GM23338 (cell line): ENCODE data around the gene SORBS2. TPM values are rescaled to one million over a fixed set of nuclear protein-coding genes. Genes with fewer than 3 reads are reported as not detected.

Experiments
- ATAC-seq: fragments of 200-7000 bp; cut with Tn5 transposase; 3 replicates; pipeline ENCODE4 v1.9.1; 2020
- DNase-seq: peaks from one replicate; pipeline ENCODE4 v3.0.0-alpha.2; 2015; ENCODE audit warnings: low spot score
- H2AFZ ChIP-seq: fragments of 200-600 bp; sonication (generic); 2 replicates; pipeline ENCODE4 v1.8.0; 2016; ENCODE audit warnings: antibody characterized with exemption, mild to moderate bottlenecking, moderate library complexity
- H3F3A ChIP-seq: fragments of 200-600 bp; sonication (generic); replicated peaks from 2 replicates; pipeline ENCODE4 v1.8.0; 2017; ENCODE audit warnings: antibody characterized with exemption, mixed run types, low read depth
- H3K27ac ChIP-seq: fragments of 200-600 bp; sonication (generic); 2 replicates; pipeline ENCODE4 v1.6.1; 2016; ENCODE audit warnings: low read depth
- H3K27me3 ChIP-seq: fragments of 200-600 bp; sonication (generic); 2 replicates; pipeline ENCODE4 v1.8.0; 2016; ENCODE audit warnings: mild to moderate bottlenecking, mixed run types, moderate library complexity; ENCODE audit not compliant: insufficient read depth
- H3K36me3 ChIP-seq: fragments of 200-600 bp; sonication (generic); 2 replicates; pipeline ENCODE4 v1.8.0; 2016; ENCODE audit warnings: mild to moderate bottlenecking; ENCODE audit not compliant: insufficient read depth
- H3K4me1 ChIP-seq: fragments of 200-600 bp; sonication (generic); 2 replicates; pipeline ENCODE4 v1.8.0; 2016; ENCODE audit warnings: mild to moderate bottlenecking, moderate library complexity; ENCODE audit not compliant: insufficient read depth
- H3K4me2 ChIP-seq: fragments of 200-600 bp; sonication (generic); 2 replicates; pipeline ENCODE4 v1.7.1; 2017; ENCODE audit warnings: mixed run types
- H3K4me3 ChIP-seq: fragments of 200-600 bp; sonication (generic); 2 replicates; pipeline ENCODE4 v1.6.1; 2016; ENCODE audit warnings: mixed run types
- H3K79me2 ChIP-seq: fragments of 200-600 bp; sonication (generic); replicated peaks from 2 replicates; pipeline ENCODE4 v1.8.0; 2017; ENCODE audit warnings: mild to moderate bottlenecking; ENCODE audit not compliant: insufficient read depth
- H3K9me2 ChIP-seq: fragments of 200-600 bp; sonication (generic); 2 replicates; pipeline ENCODE4 v1.8.0; 2017; ENCODE audit not compliant: insufficient read depth
- H4K20me1 ChIP-seq: fragments of 200-600 bp; sonication (generic); replicated peaks from 2 replicates; pipeline ENCODE4 v1.8.0; 2017; ENCODE audit warnings: mild to moderate bottlenecking; ENCODE audit not compliant: insufficient read depth
- H3K27ac Mint-ChIP-seq: 2 replicates; pipeline ENCODE4 v1.8.0; 2020; ENCODE audit warnings: inconsistent platforms, mild to moderate bottlenecking, moderate library complexity, mixed read lengths
- H3K27me3 Mint-ChIP-seq: 3 replicates; pipeline ENCODE4 v1.8.0; 2022; ENCODE audit warnings: low read depth, mild to moderate bottlenecking, moderate library complexity, mixed read lengths, inconsistent platforms; ENCODE audit not compliant: insufficient read depth, poor library complexity
- H3K36me3 Mint-ChIP-seq: 3 replicates; pipeline ENCODE4 v1.8.0; 2021; ENCODE audit warnings: low read depth, mild to moderate bottlenecking, inconsistent platforms, moderate library complexity, mixed read lengths
- H3K4me1 Mint-ChIP-seq: 3 replicates; pipeline ENCODE4 v1.8.0; 2020; ENCODE audit warnings: mild to moderate bottlenecking, inconsistent platforms, mixed read lengths
- H3K4me3 Mint-ChIP-seq: 3 replicates; pipeline ENCODE4 v1.8.0; 2021; ENCODE audit warnings: moderate library complexity, mild to moderate bottlenecking, inconsistent platforms, mixed read lengths
- H3K9me3 Mint-ChIP-seq: 3 replicates; pipeline ENCODE4 v1.8.0; 2020; ENCODE audit warnings: moderate library complexity, mild to moderate bottlenecking, inconsistent platforms, mixed read lengths
- CREB1 ChIP-seq: fragments of 250-450 bp; sonication (Bioruptor Pico); IDR thresholded peaks from 2 replicates; pipeline ENCODE4 v1.5.0; 2020; ENCODE audit warnings: low read depth, mild to moderate bottlenecking, moderate library complexity
- EZH2 ChIP-seq: fragments of 200-600 bp; sonication (generic); IDR thresholded peaks from one replicate; pipeline ENCODE4 v1.8.0; 2017; ENCODE audit warnings: antibody characterized with exemption, mild to moderate bottlenecking, low read depth; ENCODE audit not compliant: unreplicated experiment
- EZH2phosphoT487 ChIP-seq: fragments of 200-600 bp; sonication (generic); IDR thresholded peaks from one replicate; pipeline ENCODE4 v1.8.1; 2018; ENCODE audit warnings: antibody characterized with exemption; ENCODE audit not compliant: unreplicated experiment
- JUNB ChIP-seq: IDR thresholded peaks from one replicate; pipeline ENCODE4 v1.6.1; 2016; ENCODE audit warnings: antibody characterized with exemption; ENCODE audit not compliant: unreplicated experiment
- NANOG ChIP-seq: IDR thresholded peaks from 2 replicates; pipeline ENCODE4 v1.6.1; 2016; ENCODE audit warnings: antibody characterized with exemption, borderline replicate concordance
- POLR2AphosphoS5 ChIP-seq: IDR thresholded peaks from 2 replicates; pipeline ENCODE4 v1.6.1; 2016; ENCODE audit warnings: antibody characterized with exemption, low read depth
- STAT1 ChIP-seq: IDR thresholded peaks from one replicate; pipeline ENCODE4 v1.6.1; 2016; ENCODE audit warnings: antibody characterized with exemption; ENCODE audit not compliant: unreplicated experiment
- ZNF114 ChIP-seq: fragments of 250-450 bp; sonication (Bioruptor Pico); IDR thresholded peaks from 2 replicates; pipeline ENCODE4 v1.5.0; 2020; ENCODE audit warnings: mild to moderate bottlenecking, moderate library complexity
- ZNF331 ChIP-seq: fragments of 250-450 bp; sonication (Bioruptor Pico); IDR thresholded peaks from 2 replicates; pipeline ENCODE4 v1.5.0; 2020; ENCODE audit warnings: low read depth, mild to moderate bottlenecking, moderate library complexity
- polyA plus RNA-seq: library from polyadenylated mRNA; unstranded; fragments of >200 nt; fragmentation: Nextera tagmentation; extraction: Ambion mirVana; gene quantifications from 2 replicates; pipeline ENCODE4 v1.2.1, GENCODE V29; 2016
- total RNA-seq: library from RNA; depleted of rRNA; stranded (reverse); fragments of >200 nt; shearing (Covaris generic); gene quantifications from 2 replicates; pipeline ENCODE4 v1.2.3, GENCODE V29; 2014
- TF ChIP-seq, protein P1 (sequence below), 2 experiments: fragments of 200-600 bp in 1 of 2; sonication (generic) in 1 of 2; conservative IDR thresholded peaks; 2 replicates each; pipeline versions ENCODE4 v1.5.1 to v1.6.1; 2016 to 2017; ENCODE audit warnings: antibody characterized with exemption in 2 of 2, low read depth in 2 of 2, mild to moderate bottlenecking in 2 of 2, moderate library complexity in 1 of 2
- TF ChIP-seq, protein P2 (sequence below): IDR thresholded peaks from 2 replicates; pipeline ENCODE4 v1.6.1; 2016; ENCODE audit warnings: antibody characterized with exemption
- TF ChIP-seq, protein P3 (sequence below): IDR thresholded peaks from one replicate; pipeline ENCODE4 v1.6.1; 2018; ENCODE audit warnings: antibody characterized with exemption; ENCODE audit not compliant: unreplicated experiment
- TF ChIP-seq, protein P4 (sequence below): fragments of 250-450 bp; sonication (Bioruptor Pico); IDR thresholded peaks from 2 replicates; pipeline ENCODE4 v1.5.0; 2020; ENCODE audit warnings: mild to moderate bottlenecking, moderate library complexity

The SORBS2 gene
- total and polyA plus RNA-seq, 2 experiments from 2014 or later = 17.8 to 27.6 TPM

DNA sequence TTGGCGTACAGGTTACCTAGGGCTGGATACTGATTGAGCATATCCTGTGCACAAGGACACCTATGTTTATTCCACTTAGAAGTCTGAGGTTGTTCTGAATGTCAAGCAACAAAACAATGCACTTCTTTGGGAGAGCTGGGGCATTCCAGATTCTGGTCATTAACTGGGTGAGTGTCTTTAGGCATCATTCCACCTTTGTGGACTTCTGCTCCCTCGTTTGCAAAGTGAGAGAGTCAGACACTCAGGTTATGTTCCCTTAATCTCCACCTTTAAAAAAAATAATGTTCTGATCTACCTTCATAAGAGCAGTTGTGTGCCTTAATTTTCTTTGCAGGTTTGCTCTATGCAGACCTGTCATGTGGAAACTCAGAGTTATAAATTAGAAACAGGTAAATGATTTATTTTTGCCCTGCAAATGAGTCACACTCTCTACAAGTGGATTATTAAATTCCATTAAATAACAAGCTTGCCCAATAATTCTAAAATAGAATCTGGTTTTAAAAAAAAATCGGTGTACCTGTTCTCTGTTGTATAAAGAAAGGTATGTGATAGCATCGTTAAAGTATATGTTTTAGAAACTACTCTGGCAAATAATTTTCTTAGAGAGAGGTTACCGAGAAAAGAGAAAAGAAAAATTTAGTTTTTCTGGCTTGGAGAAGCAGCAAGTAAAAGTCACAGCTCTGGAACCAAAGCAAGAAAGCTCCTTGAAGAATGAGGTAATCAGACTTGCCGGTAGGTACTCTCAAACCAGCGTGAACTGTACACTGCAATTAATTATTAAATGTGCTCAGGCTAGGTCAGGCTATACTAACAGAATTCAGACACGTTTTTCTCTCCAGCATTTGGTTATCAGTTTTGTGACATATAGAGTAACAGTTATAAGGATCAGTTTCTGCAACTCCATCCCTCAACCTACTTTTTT lies 93.2 kb downstream of the SORBS2 start:
- no peaks in the 10 kb centered on the region for H3K9me2 ChIP-seq
- no peaks in the 10 kb centered on the region; the same call in 1 of the 3 replicates for H3K9me3 Mint-ChIP-seq
- H3K27ac Mint-ChIP-seq = no peak overlapping the region
- H3K36me3 Mint-ChIP-seq = peaks cover 2% of the 10 kb centered on the region
- DNase-seq (no peak), ATAC-seq (no peak)
- no peaks in the 10 kb centered on the region for H3K27me3 ChIP-seq
- no peak overlapping the region for H3K27ac ChIP-seq
- no peak overlapping the region for H3K4me3 Mint-ChIP-seq
- no peaks in the 10 kb centered on the region for H3K27me3 Mint-ChIP-seq
- H4K20me1 ChIP-seq = no peaks in the 10 kb centered on the region
- H3K4me1 ChIP-seq = no peaks in the 10 kb centered on the region
- TF ChIP-seq, protein P1, sequence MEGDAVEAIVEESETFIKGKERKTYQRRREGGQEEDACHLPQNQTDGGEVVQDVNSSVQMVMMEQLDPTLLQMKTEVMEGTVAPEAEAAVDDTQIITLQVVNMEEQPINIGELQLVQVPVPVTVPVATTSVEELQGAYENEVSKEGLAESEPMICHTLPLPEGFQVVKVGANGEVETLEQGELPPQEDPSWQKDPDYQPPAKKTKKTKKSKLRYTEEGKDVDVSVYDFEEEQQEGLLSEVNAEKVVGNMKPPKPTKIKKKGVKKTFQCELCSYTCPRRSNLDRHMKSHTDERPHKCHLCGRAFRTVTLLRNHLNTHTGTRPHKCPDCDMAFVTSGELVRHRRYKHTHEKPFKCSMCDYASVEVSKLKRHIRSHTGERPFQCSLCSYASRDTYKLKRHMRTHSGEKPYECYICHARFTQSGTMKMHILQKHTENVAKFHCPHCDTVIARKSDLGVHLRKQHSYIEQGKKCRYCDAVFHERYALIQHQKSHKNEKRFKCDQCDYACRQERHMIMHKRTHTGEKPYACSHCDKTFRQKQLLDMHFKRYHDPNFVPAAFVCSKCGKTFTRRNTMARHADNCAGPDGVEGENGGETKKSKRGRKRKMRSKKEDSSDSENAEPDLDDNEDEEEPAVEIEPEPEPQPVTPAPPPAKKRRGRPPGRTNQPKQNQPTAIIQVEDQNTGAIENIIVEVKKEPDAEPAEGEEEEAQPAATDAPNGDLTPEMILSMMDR (conservative IDR thresholded peaks at IDR 0.05; ENCODE audit: low read depth in 2 of 2) = no peak
- TF ChIP-seq NANOG (no peak), POLR2AphosphoS5 (no peak), EZH2phosphoT487 (no peak), ZNF331 (CRISPR knock-in tag) (no peak), STAT1 (no peak), JUNB (no peak), EZH2 (no peak), CREB1 (CRISPR knock-in tag) (no peak), ZNF114 (CRISPR knock-in tag) (no peak)
- TF ChIP-seq, protein P2, sequence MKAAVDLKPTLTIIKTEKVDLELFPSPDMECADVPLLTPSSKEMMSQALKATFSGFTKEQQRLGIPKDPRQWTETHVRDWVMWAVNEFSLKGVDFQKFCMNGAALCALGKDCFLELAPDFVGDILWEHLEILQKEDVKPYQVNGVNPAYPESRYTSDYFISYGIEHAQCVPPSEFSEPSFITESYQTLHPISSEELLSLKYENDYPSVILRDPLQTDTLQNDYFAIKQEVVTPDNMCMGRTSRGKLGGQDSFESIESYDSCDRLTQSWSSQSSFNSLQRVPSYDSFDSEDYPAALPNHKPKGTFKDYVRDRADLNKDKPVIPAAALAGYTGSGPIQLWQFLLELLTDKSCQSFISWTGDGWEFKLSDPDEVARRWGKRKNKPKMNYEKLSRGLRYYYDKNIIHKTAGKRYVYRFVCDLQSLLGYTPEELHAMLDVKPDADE = no peak
- TF ChIP-seq, protein P3, sequence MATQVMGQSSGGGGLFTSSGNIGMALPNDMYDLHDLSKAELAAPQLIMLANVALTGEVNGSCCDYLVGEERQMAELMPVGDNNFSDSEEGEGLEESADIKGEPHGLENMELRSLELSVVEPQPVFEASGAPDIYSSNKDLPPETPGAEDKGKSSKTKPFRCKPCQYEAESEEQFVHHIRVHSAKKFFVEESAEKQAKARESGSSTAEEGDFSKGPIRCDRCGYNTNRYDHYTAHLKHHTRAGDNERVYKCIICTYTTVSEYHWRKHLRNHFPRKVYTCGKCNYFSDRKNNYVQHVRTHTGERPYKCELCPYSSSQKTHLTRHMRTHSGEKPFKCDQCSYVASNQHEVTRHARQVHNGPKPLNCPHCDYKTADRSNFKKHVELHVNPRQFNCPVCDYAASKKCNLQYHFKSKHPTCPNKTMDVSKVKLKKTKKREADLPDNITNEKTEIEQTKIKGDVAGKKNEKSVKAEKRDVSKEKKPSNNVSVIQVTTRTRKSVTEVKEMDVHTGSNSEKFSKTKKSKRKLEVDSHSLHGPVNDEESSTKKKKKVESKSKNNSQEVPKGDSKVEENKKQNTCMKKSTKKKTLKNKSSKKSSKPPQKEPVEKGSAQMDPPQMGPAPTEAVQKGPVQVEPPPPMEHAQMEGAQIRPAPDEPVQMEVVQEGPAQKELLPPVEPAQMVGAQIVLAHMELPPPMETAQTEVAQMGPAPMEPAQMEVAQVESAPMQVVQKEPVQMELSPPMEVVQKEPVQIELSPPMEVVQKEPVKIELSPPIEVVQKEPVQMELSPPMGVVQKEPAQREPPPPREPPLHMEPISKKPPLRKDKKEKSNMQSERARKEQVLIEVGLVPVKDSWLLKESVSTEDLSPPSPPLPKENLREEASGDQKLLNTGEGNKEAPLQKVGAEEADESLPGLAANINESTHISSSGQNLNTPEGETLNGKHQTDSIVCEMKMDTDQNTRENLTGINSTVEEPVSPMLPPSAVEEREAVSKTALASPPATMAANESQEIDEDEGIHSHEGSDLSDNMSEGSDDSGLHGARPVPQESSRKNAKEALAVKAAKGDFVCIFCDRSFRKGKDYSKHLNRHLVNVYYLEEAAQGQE = no peak
- TF ChIP-seq, protein P4, sequence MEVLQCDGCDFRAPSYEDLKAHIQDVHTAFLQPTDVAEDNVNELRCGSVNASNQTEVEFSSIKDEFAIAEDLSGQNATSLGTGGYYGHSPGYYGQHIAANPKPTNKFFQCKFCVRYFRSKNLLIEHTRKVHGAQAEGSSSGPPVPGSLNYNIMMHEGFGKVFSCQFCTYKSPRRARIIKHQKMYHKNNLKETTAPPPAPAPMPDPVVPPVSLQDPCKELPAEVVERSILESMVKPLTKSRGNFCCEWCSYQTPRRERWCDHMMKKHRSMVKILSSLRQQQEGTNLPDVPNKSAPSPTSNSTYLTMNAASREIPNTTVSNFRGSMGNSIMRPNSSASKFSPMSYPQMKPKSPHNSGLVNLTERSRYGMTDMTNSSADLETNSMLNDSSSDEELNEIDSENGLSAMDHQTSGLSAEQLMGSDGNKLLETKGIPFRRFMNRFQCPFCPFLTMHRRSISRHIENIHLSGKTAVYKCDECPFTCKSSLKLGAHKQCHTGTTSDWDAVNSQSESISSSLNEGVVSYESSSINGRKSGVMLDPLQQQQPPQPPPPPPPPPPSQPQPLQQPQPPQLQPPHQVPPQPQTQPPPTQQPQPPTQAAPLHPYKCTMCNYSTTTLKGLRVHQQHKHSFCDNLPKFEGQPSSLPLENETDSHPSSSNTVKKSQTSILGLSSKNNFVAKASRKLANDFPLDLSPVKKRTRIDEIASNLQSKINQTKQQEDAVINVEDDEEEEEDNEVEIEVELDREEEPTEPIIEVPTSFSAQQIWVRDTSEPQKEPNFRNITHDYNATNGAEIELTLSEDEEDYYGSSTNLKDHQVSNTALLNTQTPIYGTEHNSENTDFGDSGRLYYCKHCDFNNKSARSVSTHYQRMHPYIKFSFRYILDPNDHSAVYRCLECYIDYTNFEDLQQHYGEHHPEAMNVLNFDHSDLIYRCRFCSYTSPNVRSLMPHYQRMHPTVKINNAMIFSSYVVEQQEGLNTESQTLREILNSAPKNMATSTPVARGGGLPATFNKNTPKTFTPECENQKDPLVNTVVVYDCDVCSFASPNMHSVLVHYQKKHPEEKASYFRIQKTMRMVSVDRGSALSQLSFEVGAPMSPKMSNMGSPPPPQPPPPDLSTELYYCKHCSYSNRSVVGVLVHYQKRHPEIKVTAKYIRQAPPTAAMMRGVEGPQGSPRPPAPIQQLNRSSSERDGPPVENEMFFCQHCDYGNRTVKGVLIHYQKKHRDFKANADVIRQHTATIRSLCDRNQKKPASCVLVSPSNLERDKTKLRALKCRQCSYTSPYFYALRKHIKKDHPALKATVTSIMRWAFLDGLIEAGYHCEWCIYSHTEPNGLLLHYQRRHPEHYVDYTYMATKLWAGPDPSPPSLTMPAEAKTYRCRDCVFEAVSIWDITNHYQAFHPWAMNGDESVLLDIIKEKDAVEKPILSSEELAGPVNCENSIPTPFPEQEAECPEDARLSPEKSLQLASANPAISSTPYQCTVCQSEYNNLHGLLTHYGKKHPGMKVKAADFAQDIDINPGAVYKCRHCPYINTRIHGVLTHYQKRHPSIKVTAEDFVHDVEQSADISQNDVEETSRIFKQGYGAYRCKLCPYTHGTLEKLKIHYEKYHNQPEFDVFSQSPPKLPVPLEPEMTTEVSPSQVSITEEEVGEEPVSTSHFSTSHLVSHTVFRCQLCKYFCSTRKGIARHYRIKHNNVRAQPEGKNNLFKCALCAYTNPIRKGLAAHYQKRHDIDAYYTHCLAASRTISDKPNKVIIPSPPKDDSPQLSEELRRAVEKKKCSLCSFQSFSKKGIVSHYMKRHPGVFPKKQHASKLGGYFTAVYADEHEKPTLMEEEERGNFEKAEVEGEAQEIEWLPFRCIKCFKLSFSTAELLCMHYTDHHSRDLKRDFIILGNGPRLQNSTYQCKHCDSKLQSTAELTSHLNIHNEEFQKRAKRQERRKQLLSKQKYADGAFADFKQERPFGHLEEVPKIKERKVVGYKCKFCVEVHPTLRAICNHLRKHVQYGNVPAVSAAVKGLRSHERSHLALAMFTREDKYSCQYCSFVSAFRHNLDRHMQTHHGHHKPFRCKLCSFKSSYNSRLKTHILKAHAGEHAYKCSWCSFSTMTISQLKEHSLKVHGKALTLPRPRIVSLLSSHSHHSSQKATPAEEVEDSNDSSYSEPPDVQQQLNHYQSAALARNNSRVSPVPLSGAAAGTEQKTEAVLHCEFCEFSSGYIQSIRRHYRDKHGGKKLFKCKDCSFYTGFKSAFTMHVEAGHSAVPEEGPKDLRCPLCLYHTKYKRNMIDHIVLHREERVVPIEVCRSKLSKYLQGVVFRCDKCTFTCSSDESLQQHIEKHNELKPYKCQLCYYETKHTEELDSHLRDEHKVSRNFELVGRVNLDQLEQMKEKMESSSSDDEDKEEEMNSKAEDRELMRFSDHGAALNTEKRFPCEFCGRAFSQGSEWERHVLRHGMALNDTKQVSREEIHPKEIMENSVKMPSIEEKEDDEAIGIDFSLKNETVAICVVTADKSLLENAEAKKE (CRISPR knock-in tag) = no peak
- no peak overlapping the region for H3K4me2 ChIP-seq
- H3F3A ChIP-seq = no peaks in the 10 kb centered on the region
- H3K79me2 ChIP-seq = no peaks in the 10 kb centered on the region
- H2AFZ ChIP-seq = no peak overlapping the region
- no peaks in the 10 kb centered on the region; the same call in 2 of the 3 replicates for H3K4me1 Mint-ChIP-seq
- H3K4me3 ChIP-seq = no peak overlapping the region
- H3K36me3 ChIP-seq = no peaks in the 10 kb centered on the region
